Fibroblast of lung (primary cell): Measurements from ENCODE around the gene DAB1. TPM values are rescaled to one million over a fixed set of nuclear protein-coding genes. Genes with fewer than 3 reads are reported as not detected.

Source experiments
- DNase-seq, 2 donors: peaks; one replicate each; pipeline versions ENCODE4 v3.0.0 to v3.0.0-alpha.2; 2010; ENCODE audit warnings: low read depth in 2 of 2
- H2AFZ ChIP-seq: 2 replicates; pipeline ENCODE4 v1.5.1; 2012; ENCODE audit warnings: low read length, control low read depth, inconsistent platforms
- H3K27ac ChIP-seq: 2 replicates; pipeline ENCODE4 v1.5.1; 2011; ENCODE audit warnings: low read length, control low read depth; ENCODE audit not compliant: insufficient read depth
- H3K27me3 ChIP-seq: 2 replicates; pipeline ENCODE4 v1.5.1; 2011; ENCODE audit warnings: mild to moderate bottlenecking, low read length; ENCODE audit not compliant: control insufficient read depth, insufficient read depth
- H3K36me3 ChIP-seq: 2 replicates; pipeline ENCODE4 v1.5.1; 2011; ENCODE audit warnings: low read length; ENCODE audit not compliant: control insufficient read depth, insufficient read depth
- H3K4me1 ChIP-seq: 2 replicates; pipeline ENCODE4 v1.5.1; 2011; ENCODE audit warnings: low read length; ENCODE audit not compliant: control insufficient read depth, insufficient read depth; ENCODE audit errors: extremely low read depth
- H3K4me2 ChIP-seq: 2 replicates; pipeline ENCODE4 v1.5.1; 2011; ENCODE audit warnings: low read length, control low read depth; ENCODE audit not compliant: insufficient read depth; ENCODE audit errors: extremely low read depth
- H3K4me3 ChIP-seq, 4 experiments: fragments of 200-600 bp in 1 of 4; sonication (generic) in 1 of 4; replicated peaks in 1 of 4; 2 replicates each; pipeline ENCODE4 v1.5.1; 2011 to 2016; ENCODE audit warnings: low read length in 4 of 4, low read depth in 3 of 4, mild to moderate bottlenecking in 3 of 4, control low read depth in 2 of 4, inconsistent platforms in 1 of 4, mixed read lengths in 1 of 4; ENCODE audit not compliant: insufficient read depth in 1 of 4; ENCODE audit errors: control extremely low read depth in 1 of 4
- H3K79me2 ChIP-seq: 2 replicates; pipeline ENCODE4 v1.5.1; 2012; ENCODE audit warnings: mild to moderate bottlenecking, low read length, inconsistent platforms; ENCODE audit not compliant: control insufficient read depth, insufficient read depth
- H3K9ac ChIP-seq: 2 replicates; pipeline ENCODE4 v1.5.1; 2011; ENCODE audit warnings: mild to moderate bottlenecking, low read length, control low read depth; ENCODE audit not compliant: insufficient read depth
- H3K9me3 ChIP-seq: 2 replicates; pipeline ENCODE4 v1.5.1; 2012; ENCODE audit warnings: low read depth, low read length; ENCODE audit not compliant: control insufficient read depth, insufficient read depth
- H4K20me1 ChIP-seq: 2 replicates; pipeline ENCODE4 v1.5.1; 2011; ENCODE audit warnings: low read length; ENCODE audit not compliant: control insufficient read depth, insufficient read depth; ENCODE audit errors: extremely low read depth
- CTCF ChIP-seq, 2 donors: IDR thresholded peaks in 1 of 2; conservative IDR thresholded peaks in 1 of 2; 1 replicate in 1 of 2; 2 replicates in 1 of 2; pipeline ENCODE4 v1.5.1; 2011 to 2012; ENCODE audit warnings: low read length in 2 of 2, control low read depth in 1 of 2, inconsistent platforms in 1 of 2, low read depth in 1 of 2, mild to moderate bottlenecking in 1 of 2
- EZH2 ChIP-seq: IDR thresholded peaks from 2 replicates; pipeline ENCODE4 v1.5.1; 2012; ENCODE audit warnings: low read length, control low read depth, mild to moderate bottlenecking; ENCODE audit errors: missing control alignments
- polyA plus RNA-seq, 2 donors: library from polyadenylated mRNA; depleted of rRNA in 1 of 2; stranded (reverse) in 1 of 2; unstranded in 1 of 2; fragments of >200 nt; gene quantifications; 2 replicates each; pipeline ENCODE4 v1.2.1, GENCODE V29; 2011 to 2012; ENCODE audit warnings: missing spikeins in 1 of 2
- total RNA-seq: library from RNA; depleted of rRNA; stranded (reverse); fragments of >200 nt; gene quantifications from 2 replicates; pipeline ENCODE4 v1.2.1, GENCODE V29; 2014

Gene DAB1
- total and polyA plus RNA-seq, 2 donors (not counting 1 experiment from before 2014, with no cell fraction given), result 0.17 to 2.0 TPM

- no peak for DNase-seq
- Histone ChIP-seq H3K27ac (no peak overlapping the region), H4K20me1 (no peaks in the 10 kb centered on the region), H3K79me2 (no peaks in the 10 kb centered on the region), H2AFZ (no peak overlapping the region), H3K4me3 (no peak overlapping the region), H3K36me3 (no peaks in the 10 kb centered on the region), H3K27me3 (no peaks in the 10 kb centered on the region), H3K9me3 (no peaks in the 10 kb centered on the region), H3K9ac (no peak overlapping the region), H3K4me1 (no peaks in the 10 kb centered on the region), H3K4me2 (no peak overlapping the region)
- TF ChIP-seq EZH2, result no peak
- no peak for TF ChIP-seq CTCF (conservative IDR thresholded peaks at IDR 0.05 in 1 of 2, IDR thresholded peaks at IDR 0.05 in 1 of 2; ENCODE audit: low read depth in 1 of 2, low read length in 2 of 2)
Observed at GRCh38 chr1:57020216-57020615, 403.6 kb downstream of the DAB1 start.

GRCh38 chr1:57019236-57019839 lies 404.5 kb downstream of the DAB1 start:
- Histone ChIP-seq H3K9me3 (no peaks in the 10 kb centered on the region), H3K9ac (no peak overlapping the region), H3K27ac (no peak overlapping the region), H3K4me3 (no peak overlapping the region), H3K36me3 (no peaks in the 10 kb centered on the region), H3K4me2 (no peak overlapping the region), H3K4me1 (no peaks in the 10 kb centered on the region), H3K27me3 (no peaks in the 10 kb centered on the region), H2AFZ (no peak overlapping the region), H3K79me2 (no peaks in the 10 kb centered on the region), H4K20me1 (no peaks in the 10 kb centered on the region)
- no peak for DNase-seq
- TF ChIP-seq CTCF (conservative IDR thresholded peaks at IDR 0.05 in 1 of 2, IDR thresholded peaks at IDR 0.05 in 1 of 2; ENCODE audit: low read depth in 1 of 2, low read length in 2 of 2) (no peak), EZH2 (no peak)

GRCh38 chr1:57018119-57018518 lies 405.7 kb downstream of the DAB1 start:
- Histone ChIP-seq H3K9me3 (no peaks in the 10 kb centered on the region), H3K27me3 (no peaks in the 10 kb centered on the region), H3K36me3 (no peaks in the 10 kb centered on the region), H2AFZ (no peak overlapping the region), H3K4me1 (no peaks in the 10 kb centered on the region), H3K79me2 (no peaks in the 10 kb centered on the region), H3K27ac (no peak overlapping the region), H3K4me3 (no peak overlapping the region), H3K4me2 (no peak overlapping the region), H4K20me1 (no peaks in the 10 kb centered on the region), H3K9ac (no peak overlapping the region)
- no peak for DNase-seq
- TF ChIP-seq EZH2 (no peak), CTCF (conservative IDR thresholded peaks at IDR 0.05 in 1 of 2, IDR thresholded peaks at IDR 0.05 in 1 of 2; ENCODE audit: low read depth in 1 of 2, low read length in 2 of 2) (no peak)
